Activated CD4-positive, alpha-beta T cell treated with anti-CD3 and anti-CD28 coated beads, Interleukin-2, Interleukin-4, amounts not matched to agents 100 ng/mL and 50 ng/mL, durations not matched to agents 16 hours and 8 hours (primary cell): ENCODE data around the gene STX16.

Experiments used
- DNase-seq: peaks from one replicate; pipeline ENCODE4 v3.0.0-alpha.2; 2020; ENCODE audit warnings: low spot score

Gene STX16

GRCh38 chr20:58650776-58651558 is at the start of gene STX16:
Gene STX16 (plus strand): TSS chr20:58651283. CDS start chr20:58652007, 724 bp downstream.
- peak; percentile 93 for DNase-seq

DNA sequence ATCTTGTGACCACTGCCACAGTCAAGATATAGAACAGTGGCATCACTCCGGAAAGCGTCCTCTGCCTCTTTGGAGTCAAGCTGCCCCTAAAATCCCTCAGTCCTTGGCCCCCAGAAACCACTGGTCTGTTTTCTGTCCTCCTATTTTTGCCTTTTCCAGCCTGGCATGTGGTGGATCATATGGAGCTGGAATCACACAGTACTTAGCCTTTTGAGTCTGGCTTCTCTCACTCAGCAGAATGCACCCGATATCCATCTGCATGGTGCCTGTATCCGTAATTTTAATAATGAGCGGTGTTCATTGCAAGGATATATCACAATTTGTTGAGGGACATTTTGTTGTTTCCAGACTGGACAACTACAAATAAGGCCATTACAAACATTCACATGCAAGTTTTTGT is 49.0 kb upstream of the STX16 start:
- DNase-seq: no peak

GRCh38 chr20:58603721-58604120 is 47.4 kb upstream of the STX16 start:
- DNase-seq: no peak

GRCh38 chr20:58604128-58604881 is 46.8 kb upstream of the STX16 start:
- DNase-seq: no peak

DNA sequence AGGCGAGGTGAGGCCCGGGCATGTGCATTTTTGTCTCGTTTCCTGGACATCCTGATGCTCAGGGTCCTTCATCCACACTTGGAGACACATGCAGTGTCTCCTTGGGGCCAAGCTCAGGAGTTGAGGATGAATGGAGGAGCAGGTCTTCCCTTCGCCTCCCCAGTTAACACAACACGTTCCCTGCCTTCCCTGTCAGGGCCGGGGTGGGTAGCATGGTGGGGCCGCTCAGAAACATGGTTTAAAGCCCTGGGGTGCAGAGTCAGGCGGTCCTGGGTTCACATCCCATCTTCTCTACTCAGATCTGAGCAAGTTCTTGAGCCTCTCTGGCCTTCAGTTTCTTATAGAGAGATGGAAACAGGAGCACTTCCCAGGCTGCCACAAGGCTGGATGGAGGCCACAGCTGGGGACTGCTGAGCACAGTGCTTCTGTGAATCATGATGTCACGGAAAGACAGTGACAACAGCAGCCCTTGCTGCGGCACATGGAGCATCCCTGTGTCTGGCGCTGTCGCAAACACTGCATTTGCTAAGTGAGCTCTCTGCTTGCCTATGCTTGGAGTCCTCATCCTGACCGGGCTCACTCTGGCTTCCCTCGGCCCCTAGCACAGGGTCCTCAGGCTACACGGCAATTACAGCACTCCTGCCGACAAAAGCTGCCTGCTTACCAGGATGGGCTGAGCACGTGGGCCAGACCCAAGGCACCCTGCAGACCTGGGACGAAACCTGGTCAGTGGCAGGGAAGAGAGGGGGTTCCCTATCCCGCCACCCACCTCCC is 45.6 kb upstream of the STX16 start:
- no peak for DNase-seq

DNA sequence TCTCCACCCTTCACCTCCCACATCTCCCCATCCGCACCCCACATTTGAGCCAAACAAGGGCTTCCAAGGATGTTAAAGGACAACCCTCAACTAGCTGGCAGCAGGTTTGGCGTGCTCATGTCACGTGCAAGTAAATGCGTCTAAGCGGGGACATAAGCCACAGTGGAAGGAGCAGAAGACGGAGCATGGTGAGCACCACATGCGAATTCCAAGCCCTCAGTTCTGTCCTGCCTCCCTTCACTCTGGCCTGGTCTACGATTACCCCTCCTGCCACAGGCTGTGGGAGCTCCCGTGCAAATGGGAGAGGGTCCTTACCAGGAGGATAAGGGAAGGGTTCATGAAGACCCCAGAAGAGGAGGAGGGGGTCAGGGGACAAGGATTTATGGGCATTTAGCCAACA is 44.9 kb upstream of the STX16 start:
- DNase-seq: no peak

- no peak for DNase-seq
Observed at GRCh38 chr20:58608096-58608840, 42.8 kb upstream of the STX16 start.

DNA sequence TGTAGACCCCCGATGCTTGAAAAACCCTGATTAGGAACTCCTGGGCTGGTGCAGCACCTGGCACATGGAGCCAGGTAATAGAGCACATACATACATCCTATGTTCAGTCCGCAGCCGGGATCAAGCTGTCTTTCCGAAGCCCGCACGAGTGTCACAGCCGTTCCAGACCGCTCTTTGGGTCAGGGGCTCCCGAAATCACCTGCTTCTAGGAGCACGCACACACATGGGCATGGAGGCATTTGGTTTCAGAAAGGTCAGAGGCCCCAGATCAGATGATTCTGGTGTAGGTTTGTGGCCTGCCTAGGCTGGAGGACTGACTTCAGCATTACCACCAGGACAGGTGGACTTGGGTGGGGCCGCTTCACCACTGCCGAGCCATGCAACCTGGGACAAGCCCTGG is 42.1 kb upstream of the STX16 start:
- no peak for DNase-seq

GRCh38 chr20:58610071-58610800 is 40.8 kb upstream of the STX16 start:
- DNase-seq: no peak

DNA sequence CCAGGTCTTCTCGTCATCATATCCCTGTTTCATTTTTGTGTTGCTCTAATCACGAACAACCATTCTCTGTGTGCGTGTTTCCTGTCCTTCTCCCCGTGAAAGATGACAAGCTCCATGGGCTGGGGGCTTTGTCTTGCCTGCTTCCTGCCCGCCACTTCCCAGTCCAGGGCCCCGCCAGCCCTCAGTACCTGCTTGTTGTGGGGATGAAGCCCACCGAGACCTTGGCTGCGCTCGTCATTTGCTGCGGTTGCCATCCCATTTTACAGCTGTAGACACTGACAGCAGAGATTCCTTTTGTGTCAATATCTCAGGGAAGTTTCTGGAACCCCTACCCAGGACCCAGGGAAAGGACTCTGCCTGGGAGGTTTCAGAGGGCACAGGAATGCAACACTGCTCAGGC is 40.3 kb upstream of the STX16 start:
- DNase-seq: no peak

DNA sequence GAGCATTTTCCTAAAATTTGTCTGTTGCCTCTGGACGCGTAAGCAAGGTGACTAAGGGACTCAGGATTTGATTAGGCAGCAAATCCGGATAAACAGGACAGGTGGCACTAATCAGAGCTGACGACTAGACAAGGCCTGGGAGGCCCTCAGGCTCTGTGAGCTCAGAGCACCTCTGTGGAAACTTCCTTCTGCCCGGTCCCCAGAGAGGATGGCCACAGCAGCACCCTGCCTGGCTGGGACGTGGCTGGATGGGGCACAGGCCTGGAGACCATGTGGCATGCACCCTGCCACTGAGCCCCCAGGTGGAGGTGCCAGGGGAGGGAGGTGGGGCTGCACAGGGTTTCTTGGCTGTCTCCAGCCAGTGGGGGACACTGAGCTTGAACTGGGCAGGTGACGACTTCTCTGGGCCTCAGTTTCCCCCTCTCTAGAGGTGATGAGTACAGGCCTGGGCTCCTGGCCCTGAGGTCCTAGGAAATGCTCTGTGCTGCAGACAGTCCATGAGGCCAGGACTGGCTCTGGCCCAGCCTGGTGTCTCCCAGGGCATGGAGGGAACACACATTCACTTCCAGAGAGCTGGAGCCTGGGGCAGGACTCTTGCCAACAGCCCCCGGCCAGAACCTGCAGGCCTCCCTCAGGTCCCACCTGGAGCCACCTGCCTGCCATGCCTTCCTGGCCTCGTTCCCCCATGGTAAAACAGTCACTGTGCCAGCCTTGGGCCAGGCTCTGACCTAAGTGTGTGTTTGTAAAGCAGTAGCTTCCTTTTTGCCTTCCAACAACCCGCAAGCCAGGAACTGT is 39.6 kb upstream of the STX16 start:
- no peak for DNase-seq

GRCh38 chr20:58612121-58612691 is 38.9 kb upstream of the STX16 start:
- DNase-seq: no peak

DNA sequence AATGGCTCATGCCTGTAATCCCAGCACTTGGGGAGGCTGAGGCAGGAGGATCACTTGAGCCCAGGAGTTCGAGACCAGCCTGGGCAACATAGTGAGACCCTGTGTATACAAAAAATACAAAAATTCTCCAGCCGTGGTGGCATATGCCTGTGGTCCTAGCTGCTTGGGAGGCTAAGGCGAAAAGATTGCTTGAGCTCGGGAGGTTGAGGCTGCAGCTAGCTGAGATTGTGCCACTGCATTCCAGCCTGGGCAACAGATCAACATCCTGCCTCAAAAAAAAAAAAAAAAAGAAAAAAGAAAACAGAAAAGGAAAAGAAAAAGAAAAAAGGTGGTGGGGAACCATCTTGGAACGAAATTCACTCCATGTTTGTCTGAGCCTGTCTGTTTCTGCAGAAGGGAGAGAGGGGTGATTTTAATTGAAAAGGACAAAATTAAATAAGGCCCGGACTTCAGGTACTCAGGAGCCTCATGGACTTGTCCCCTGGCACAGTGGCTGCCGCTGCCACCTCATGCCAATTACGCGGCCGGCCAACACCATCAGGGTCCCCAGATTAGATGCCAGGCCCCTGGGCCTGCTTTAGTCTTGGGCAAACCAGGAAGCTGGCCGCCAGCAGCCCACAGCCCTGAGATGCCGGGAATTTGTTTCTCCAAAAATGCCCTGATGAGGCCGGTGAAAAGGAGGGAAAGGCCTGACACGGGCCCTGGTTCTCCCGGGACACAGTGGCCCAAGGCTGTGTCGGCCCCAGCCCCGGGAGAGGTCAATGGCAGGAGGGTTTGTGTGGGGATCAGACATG is 37.8 kb upstream of the STX16 start:
- no peak for DNase-seq

- no peak for DNase-seq
Observed at GRCh38 chr20:58614366-58614765, 36.7 kb upstream of the STX16 start.

GRCh38 chr20:58614984-58615760 is 35.9 kb upstream of the STX16 start:
- no peak for DNase-seq

DNA sequence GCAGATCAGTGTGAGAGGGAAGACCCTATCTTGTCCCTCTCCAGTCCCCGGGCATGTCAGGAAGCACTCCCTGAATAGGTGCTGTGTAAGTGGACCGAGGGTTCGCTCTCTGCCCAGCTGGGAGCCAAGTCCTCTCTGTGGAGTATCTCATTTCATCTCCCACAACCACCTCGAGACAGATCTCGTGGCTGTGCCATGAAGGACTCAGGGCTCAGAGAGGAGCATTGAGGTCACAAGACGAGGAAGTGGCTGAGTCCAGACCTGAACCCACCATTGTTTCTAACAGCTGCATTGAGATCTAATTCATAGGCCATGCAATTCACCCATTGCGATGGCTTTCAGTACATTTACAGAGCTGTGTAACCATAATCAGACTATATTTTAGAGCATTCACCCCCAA is 34.7 kb upstream of the STX16 start:
- DNase-seq: no peak

DNA sequence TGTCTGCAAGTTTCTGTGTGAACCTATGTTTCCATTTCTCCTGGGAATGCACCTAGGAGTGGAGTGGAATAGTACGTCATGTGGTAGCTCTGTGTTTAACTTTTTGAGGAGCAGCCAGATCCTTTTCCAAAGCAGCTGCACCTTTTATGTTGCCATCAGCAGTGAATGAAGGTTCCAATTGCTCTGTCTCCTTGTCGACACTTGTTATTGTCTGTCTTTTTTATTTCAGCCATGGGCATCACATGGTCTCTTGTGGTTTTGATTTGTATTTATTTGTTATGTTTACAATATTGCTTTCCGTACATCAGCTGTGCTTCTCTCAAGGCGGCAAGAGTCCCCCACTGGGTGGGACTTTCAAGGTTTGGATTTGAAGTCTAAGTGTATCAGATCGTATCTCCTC is 33.9 kb upstream of the STX16 start:
- DNase-seq: no peak

GRCh38 chr20:58618351-58619076 is 32.6 kb upstream of the STX16 start:
- no peak for DNase-seq
